A549 (cell line): Measurements from ENCODE around the gene ZFP92.

Experiments
- CHD4 ChIP-seq: fragments of 200-600 bp; sonication (generic); IDR thresholded peaks from 2 replicates; pipeline ENCODE4 v1.6.1; 2016; ENCODE audit warnings: antibody characterized with exemption, mild to moderate bottlenecking, borderline replicate concordance
- CTCF ChIP-seq: fragments of >200 bp; sonication (Bioruptor Twin); formaldehyde crosslinking; IDR thresholded peaks from 3 replicates; pipeline ENCODE4 v1.5.1; 2016
- EP300 ChIP-seq, 2 experiments: fragments of >200 bp; sonication (Bioruptor Twin); formaldehyde crosslinking; IDR thresholded peaks; 2 replicates in 1 of 2; 3 replicates in 1 of 2; pipeline ENCODE4 v1.6.1; 2016 to 2017
- FOSL2 ChIP-seq, 2 experiments: fragments of 450-650 bp in 1 of 2; fragments of >200 bp in 1 of 2; sonication (Bioruptor Twin) in 1 of 2; formaldehyde crosslinking; IDR thresholded peaks; 2 replicates each; pipeline versions ENCODE4 v1.5.0 to v1.6.1; 2016 to 2020; ENCODE audit warnings: mild to moderate bottlenecking in 1 of 2, moderate library complexity in 1 of 2
- GATA3 ChIP-seq: IDR thresholded peaks from 2 replicates; pipeline ENCODE4 v1.6.1; 2012; ENCODE audit warnings: borderline replicate concordance
- MAX ChIP-seq: IDR thresholded peaks from 2 replicates; pipeline ENCODE4 v1.6.1; 2012
- POLR2A ChIP-seq: IDR thresholded peaks from 2 replicates; pipeline ENCODE4 v1.6.1; 2012; ENCODE audit warnings: mild to moderate bottlenecking, low read length
- RAD21 ChIP-seq, 2 experiments: fragments of >200 bp in 1 of 2; sonication (Bioruptor Twin) in 1 of 2; formaldehyde crosslinking in 1 of 2; IDR thresholded peaks in 1 of 2; conservative IDR thresholded peaks in 1 of 2; 2 replicates in 1 of 2; 3 replicates in 1 of 2; pipeline ENCODE4 v1.6.1; 2012 to 2018; ENCODE audit warnings: inconsistent platforms in 1 of 2
- REST ChIP-seq: fragments of 200-600 bp; sonication (generic); IDR thresholded peaks from 2 replicates; pipeline ENCODE4 v1.6.1; 2016; ENCODE audit warnings: antibody characterized with exemption, mild to moderate bottlenecking, moderate library complexity
- USF2 ChIP-seq: fragments of 450-650 bp; IDR thresholded peaks from 2 replicates; pipeline ENCODE4 v1.6.1; 2014; ENCODE audit warnings: antibody characterized with exemption
- ZC3H11A ChIP-seq: fragments of 450-650 bp; IDR thresholded peaks from 2 replicates; pipeline ENCODE4 v1.6.1; 2014; ENCODE audit warnings: antibody characterized with exemption, mild to moderate bottlenecking

- TF ChIP-seq POLR2A (no peak), EP300 (IDR thresholded peaks at IDR 0.05) (no peak), USF2 (no peak), GATA3 (no peak), FOSL2 (IDR thresholded peaks at IDR 0.05) (no peak), FOSL2 (CRISPR knock-in tag; IDR thresholded peaks at IDR 0.05) (no peak), CHD4 (no peak), CTCF (no peak), ZC3H11A (no peak), RAD21 (conservative IDR thresholded peaks at IDR 0.05 in 1 of 2, IDR thresholded peaks at IDR 0.05 in 1 of 2) (no peak), REST (no peak), MAX (no peak)
Observed at GRCh38 chrX:153413731-153414130, 2.5 kb downstream of the ZFP92 start.
